ENCODE measurements around the gene DUSP1. TPM values are rescaled to one million over a fixed set of nuclear protein-coding genes. Genes with fewer than 3 reads are reported as not detected.

DUSP1 gene
- polyA plus RNA-seq, 1 donor (not counting 4 experiments of a cell fraction or from before 2014, with no cell fraction given): 174 TPM

DNA sequence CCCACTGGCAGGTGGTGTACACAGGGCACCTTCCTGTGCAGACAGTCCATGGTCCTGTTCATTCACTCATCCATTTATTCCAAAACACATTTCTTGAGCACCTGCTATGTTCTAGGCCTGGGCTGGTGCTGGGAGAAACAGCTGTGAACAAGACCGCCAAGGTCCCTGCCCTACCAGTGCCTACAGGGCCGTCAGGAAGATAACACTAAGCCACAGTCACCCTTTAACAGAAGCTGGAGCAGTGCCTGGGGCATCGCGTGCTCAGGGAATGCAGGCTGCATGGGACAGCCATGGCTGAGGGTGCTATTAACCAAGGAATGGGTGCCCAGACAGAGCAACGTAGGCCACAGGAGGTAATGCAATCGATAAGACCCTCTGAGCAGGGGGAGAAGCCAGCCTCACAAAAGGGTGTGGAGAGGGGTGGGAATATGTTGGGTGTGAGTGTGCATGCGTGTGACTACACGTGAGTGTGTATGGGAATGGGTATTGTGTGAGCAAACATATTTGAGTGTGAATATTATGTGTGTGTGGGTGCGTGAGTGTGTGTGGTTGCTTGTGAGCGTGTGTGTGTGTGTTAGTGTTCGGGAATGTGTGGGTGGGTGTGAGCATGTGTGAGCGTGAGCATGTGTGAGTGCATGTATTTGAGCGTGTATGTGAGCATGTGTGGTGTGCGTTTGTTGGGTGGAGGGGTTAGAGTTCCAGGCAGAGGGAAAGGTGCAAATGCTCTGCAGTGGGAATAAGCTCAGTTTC is 19.1 kb downstream of the DUSP1 start:
- dilution Hi-C loops (cut with MboI; ENCODE audit: extremely low pct_ligation_motif_present, low sequenced_read_pairs): no loop called here
- FAIRE-seq: no peak
- H2AFZ ChIP-seq (ENCODE audit: control insufficient read depth, low read length): no peak overlapping the region

DNA sequence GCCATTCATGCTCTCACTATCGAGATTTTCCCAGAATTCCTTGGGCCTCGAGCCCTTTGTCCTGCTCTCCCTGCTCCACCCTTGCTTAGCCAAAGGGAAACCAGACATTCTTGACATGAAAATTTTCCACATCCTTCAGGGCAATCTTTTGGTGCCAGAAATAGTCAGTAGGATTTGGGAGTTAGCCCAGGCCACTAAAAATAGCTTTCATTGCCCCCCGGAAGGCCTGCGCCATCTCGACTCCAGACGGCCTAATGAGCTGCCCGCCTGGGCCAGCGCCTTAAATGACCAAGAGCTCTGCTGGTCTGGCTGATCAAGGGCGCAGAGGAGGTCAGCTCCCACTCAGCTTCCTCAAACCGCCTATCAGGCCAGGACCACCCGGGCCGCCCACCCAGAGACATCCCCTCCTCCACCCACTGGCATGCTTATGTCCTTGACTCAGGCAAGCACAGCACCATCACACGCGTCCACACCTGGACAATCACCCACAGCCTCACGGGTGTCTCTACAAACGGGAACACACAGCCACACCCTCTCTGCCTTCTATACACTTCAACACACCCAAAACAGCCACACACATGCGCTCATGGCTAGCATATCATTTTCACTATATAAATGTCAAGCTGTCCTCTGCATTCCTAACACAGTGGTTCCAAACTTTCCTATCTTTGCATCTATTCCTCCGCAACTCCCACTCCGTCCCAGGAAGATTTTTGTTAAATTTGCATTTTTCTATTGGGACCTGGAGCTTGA is 20.9 kb downstream of the DUSP1 start:
- H3K4me1 ChIP-seq (ENCODE audit: control insufficient read depth, extremely low read depth, insufficient read depth, low read length): no peaks in the 10 kb centered on the region
- H3K9me1 ChIP-seq (ENCODE audit: control insufficient read depth, extremely low read depth, insufficient read depth, low read length): no peaks in the 10 kb centered on the region
- no peaks in the 10 kb centered on the region for H4K20me1 ChIP-seq (ENCODE audit: control insufficient read depth, extremely low read depth, insufficient read depth, low read length)
- H3K9me3 ChIP-seq (ENCODE audit: control insufficient read depth, low read depth, low read length): no peaks in the 10 kb centered on the region
- no peaks in the 10 kb centered on the region for H3K36me3 ChIP-seq (ENCODE audit: control insufficient read depth in 2 of 2, extremely low read depth in 1 of 2, insufficient read depth in 2 of 2, low read length in 2 of 2)
- no peak overlapping the region for H3K27ac ChIP-seq (ENCODE audit: control insufficient read depth, insufficient read depth, low read length)
- dilution Hi-C loops (cut with MboI; ENCODE audit: extremely low pct_ligation_motif_present, low sequenced_read_pairs): no loop called here
- TF ChIP-seq, protein P1, sequence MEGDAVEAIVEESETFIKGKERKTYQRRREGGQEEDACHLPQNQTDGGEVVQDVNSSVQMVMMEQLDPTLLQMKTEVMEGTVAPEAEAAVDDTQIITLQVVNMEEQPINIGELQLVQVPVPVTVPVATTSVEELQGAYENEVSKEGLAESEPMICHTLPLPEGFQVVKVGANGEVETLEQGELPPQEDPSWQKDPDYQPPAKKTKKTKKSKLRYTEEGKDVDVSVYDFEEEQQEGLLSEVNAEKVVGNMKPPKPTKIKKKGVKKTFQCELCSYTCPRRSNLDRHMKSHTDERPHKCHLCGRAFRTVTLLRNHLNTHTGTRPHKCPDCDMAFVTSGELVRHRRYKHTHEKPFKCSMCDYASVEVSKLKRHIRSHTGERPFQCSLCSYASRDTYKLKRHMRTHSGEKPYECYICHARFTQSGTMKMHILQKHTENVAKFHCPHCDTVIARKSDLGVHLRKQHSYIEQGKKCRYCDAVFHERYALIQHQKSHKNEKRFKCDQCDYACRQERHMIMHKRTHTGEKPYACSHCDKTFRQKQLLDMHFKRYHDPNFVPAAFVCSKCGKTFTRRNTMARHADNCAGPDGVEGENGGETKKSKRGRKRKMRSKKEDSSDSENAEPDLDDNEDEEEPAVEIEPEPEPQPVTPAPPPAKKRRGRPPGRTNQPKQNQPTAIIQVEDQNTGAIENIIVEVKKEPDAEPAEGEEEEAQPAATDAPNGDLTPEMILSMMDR (optimal IDR thresholded peaks at IDR 0.05 in 1 of 3, IDR thresholded peaks at IDR 0.05 in 1 of 3, conservative IDR thresholded peaks at IDR 0.05 in 1 of 3; ENCODE audit: extremely low read depth in 1 of 3, insufficient read depth in 2 of 3, low read length in 3 of 3): no peak
- TF ChIP-seq EZH2 (IDR thresholded peaks at IDR 0.05; ENCODE audit: low read length): no peak
- H3K4me2 ChIP-seq (ENCODE audit: control insufficient read depth, extremely low read depth, insufficient read depth, low read depth, low read length): no peak overlapping the region
- H3K4me3 ChIP-seq (ENCODE audit: control insufficient read depth in 2 of 3, extremely low read depth in 1 of 3, insufficient read depth in 2 of 3, low read depth in 1 of 3, low read length in 3 of 3): no peak overlapping the region
- H3K27me3 ChIP-seq (ENCODE audit: control insufficient read depth, extremely low read depth, insufficient read depth, low read length): no peaks in the 10 kb centered on the region
- DNase-seq (ENCODE audit: low read depth, low spot score) (no peak), FAIRE-seq (no peak)
- no peak overlapping the region for H3K9ac ChIP-seq (ENCODE audit: control insufficient read depth, extremely low read depth, insufficient read depth, low read length)
- no peaks in the 10 kb centered on the region for H3K79me2 ChIP-seq (ENCODE audit: control insufficient read depth, insufficient read depth, low read length)
- no peak overlapping the region for H2AFZ ChIP-seq (ENCODE audit: control insufficient read depth, low read length)

More for the DNA sequence above, 19.1 kb downstream of the DUSP1 start:
- Histone ChIP-seq H3K27ac (ENCODE audit: control insufficient read depth, insufficient read depth, low read length) (no peak overlapping the region), H4K20me1 (ENCODE audit: control insufficient read depth, extremely low read depth, insufficient read depth, low read length) (no peaks in the 10 kb centered on the region), H3K4me3 (ENCODE audit: control insufficient read depth in 2 of 3, extremely low read depth in 1 of 3, insufficient read depth in 2 of 3, low read depth in 1 of 3, low read length in 3 of 3) (no peak overlapping the region), H3K4me2 (ENCODE audit: control insufficient read depth, extremely low read depth, insufficient read depth, low read depth, low read length) (no peak overlapping the region), H3K4me1 (ENCODE audit: control insufficient read depth, extremely low read depth, insufficient read depth, low read length) (no peaks in the 10 kb centered on the region), H3K9ac (ENCODE audit: control insufficient read depth, extremely low read depth, insufficient read depth, low read length) (no peak overlapping the region), H3K9me1 (ENCODE audit: control insufficient read depth, extremely low read depth, insufficient read depth, low read length) (no peaks in the 10 kb centered on the region), H3K79me2 (ENCODE audit: control insufficient read depth, insufficient read depth, low read length) (no peaks in the 10 kb centered on the region), H3K9me3 (ENCODE audit: control insufficient read depth, low read depth, low read length) (no peaks in the 10 kb centered on the region), H3K36me3 (ENCODE audit: control insufficient read depth in 2 of 2, extremely low read depth in 1 of 2, insufficient read depth in 2 of 2, low read length in 2 of 2) (no peaks in the 10 kb centered on the region), H3K27me3 (ENCODE audit: control insufficient read depth, extremely low read depth, insufficient read depth, low read length) (no peaks in the 10 kb centered on the region)
- no peak for TF ChIP-seq EZH2 (IDR thresholded peaks at IDR 0.05; ENCODE audit: low read length)
- TF ChIP-seq, protein P1 (optimal IDR thresholded peaks at IDR 0.05 in 1 of 3, IDR thresholded peaks at IDR 0.05 in 1 of 3, conservative IDR thresholded peaks at IDR 0.05 in 1 of 3; ENCODE audit: extremely low read depth in 1 of 3, insufficient read depth in 2 of 3, low read length in 3 of 3): no peak
- DNase-seq (ENCODE audit: low read depth, low spot score): no peak
